H1 (cell line): ENCODE results near the gene BTBD18. TPM values are rescaled to one million over a fixed set of nuclear protein-coding genes. Genes with fewer than 3 reads are reported as not detected.
A peak's percentile ranks its signal among the peaks of the same experiment; 100 is the strongest.

Experiments used
- CTCF ChIA-PET: fragments of 300-600 bp; sonication (Branson Sonifier 250); formaldehyde crosslinking; loops from one replicate; lab custom pipeline; 2021; ENCODE audit not compliant: partially characterized antibody; lab: Charles Lee
- POLR2A ChIA-PET: fragments of 300-600 bp; sonication (Branson Sonifier 250); formaldehyde crosslinking; loops from one replicate; lab custom pipeline; 2021; ENCODE audit warnings: inconsistent platforms; ENCODE audit not compliant: partially characterized antibody; lab: Charles Lee
- DNase-seq, 2 experiments: peaks; one replicate each; pipeline versions ENCODE4 v3.0.0 to v3.0.0-alpha.2; 2010 to 2022; ENCODE audit warnings: low spot score in 2 of 2, low read depth in 1 of 2, mixed read lengths in 1 of 2
- FAIRE-seq: peaks from 2 replicates; lab custom pipeline; 2011; peaks lifted over from hg19 to GRCh38; lab: Jason Lieb, UNC
- H2AFZ ChIP-seq: 2 replicates; pipeline ENCODE4 v1.8.1; 2012; ENCODE audit warnings: low read length, inconsistent platforms
- H2AK5ac ChIP-seq: 2 replicates; pipeline ENCODE4 v1.6.1; 2013; ENCODE audit warnings: low read depth, low read length
- H2BK120ac ChIP-seq: replicated peaks from 2 replicates; pipeline ENCODE3; 2013; ENCODE audit warnings: low read depth, low read length, inconsistent platforms
- H2BK12ac ChIP-seq: 2 replicates; pipeline ENCODE4 v1.6.1; 2013; ENCODE audit warnings: low read depth, low read length
- H2BK15ac ChIP-seq: 2 replicates; pipeline ENCODE4 v1.6.1; 2013; ENCODE audit warnings: low read length
- H2BK20ac ChIP-seq: 2 replicates; pipeline ENCODE4 v1.6.1; 2013; ENCODE audit warnings: low read length
- H2BK5ac ChIP-seq: 2 replicates; pipeline ENCODE4 v1.6.1; 2013; ENCODE audit warnings: low read depth, low read length
- H3K14ac ChIP-seq: 2 replicates; pipeline ENCODE4 v1.6.1; 2013; ENCODE audit warnings: inconsistent platforms; ENCODE audit not compliant: insufficient read length
- H3K18ac ChIP-seq: 2 replicates; pipeline ENCODE4 v1.6.1; 2013; ENCODE audit warnings: low read length; ENCODE audit errors: extremely low read depth
- H3K23ac ChIP-seq: 2 replicates; pipeline ENCODE4 v1.6.1; 2013; ENCODE audit warnings: inconsistent platforms; ENCODE audit not compliant: insufficient read length
- H3K23me2 ChIP-seq: 2 replicates; pipeline ENCODE4 v1.6.1; 2013; ENCODE audit warnings: low read depth, low read length
- H3K27ac ChIP-seq: 2 replicates; pipeline ENCODE4 v1.6.1; 2011; ENCODE audit warnings: low read depth, low read length, inconsistent platforms
- H3K27me3 ChIP-seq, 4 experiments: replicated peaks in 1 of 4; 1 replicate in 1 of 4; 2 replicates in 3 of 4; pipeline versions ENCODE4 v1.6.1 to v1.8.1; 2011 to 2013; ENCODE audit warnings: low read length in 3 of 4, mild to moderate bottlenecking in 3 of 4, inconsistent platforms in 2 of 4, mixed read lengths in 2 of 4, moderate library complexity in 1 of 4; ENCODE audit not compliant: control insufficient read depth in 3 of 4, insufficient read depth in 3 of 4; ENCODE audit errors: extremely low read depth in 1 of 4
- H3K36me3 ChIP-seq, 4 experiments: 2 replicates each; pipeline versions ENCODE4 v1.6.1 to v1.8.1; 2011 to 2013; ENCODE audit warnings: mild to moderate bottlenecking in 4 of 4, low read length in 3 of 4, moderate library complexity in 2 of 4, control low read depth in 1 of 4, inconsistent platforms in 1 of 4; ENCODE audit not compliant: insufficient read depth in 4 of 4, control insufficient read depth in 2 of 4
- H3K4ac ChIP-seq: replicated peaks from 2 replicates; pipeline ENCODE3; 2013; ENCODE audit warnings: low read length, low read depth, mixed read lengths, inconsistent platforms; ENCODE audit not compliant: insufficient read length
- H3K4me1 ChIP-seq, 4 experiments: replicated peaks in 1 of 4; 1 replicate in 1 of 4; 2 replicates in 3 of 4; pipeline versions ENCODE4 v1.6.1 to v1.8.1; 2011 to 2013; ENCODE audit warnings: low read length in 3 of 4, inconsistent platforms in 2 of 4, mixed read lengths in 1 of 4; ENCODE audit not compliant: insufficient read depth in 4 of 4, control insufficient read depth in 3 of 4
- H3K4me2 ChIP-seq, 2 experiments: 2 replicates each; pipeline versions ENCODE4 v1.6.1 to v1.8.1; 2011 to 2013; ENCODE audit warnings: low read depth in 2 of 2, low read length in 2 of 2, control low read depth in 1 of 2, inconsistent platforms in 1 of 2, mild to moderate bottlenecking in 1 of 2; ENCODE audit not compliant: insufficient read depth in 1 of 2
- H3K4me3 ChIP-seq, 4 experiments: fragments of 200-600, 300-600 bp in 1 of 4; sonication (generic), shearing (Covaris generic), sonication (Bioruptor Twin) in 1 of 4; 2 replicates each; pipeline versions ENCODE4 v1.5.1 to v1.8.1; 2011 to 2016; ENCODE audit warnings: low read length in 4 of 4, low read depth in 3 of 4, control low read depth in 2 of 4, inconsistent platforms in 2 of 4, mild to moderate bottlenecking in 2 of 4, mixed read lengths in 1 of 4, moderate library complexity in 1 of 4; ENCODE audit not compliant: insufficient read depth in 2 of 4; ENCODE audit errors: extremely low read depth in 1 of 4
- H3K56ac ChIP-seq: replicated peaks from 2 replicates; pipeline ENCODE3; 2013; ENCODE audit warnings: low read depth, mild to moderate bottlenecking, mixed read lengths, low read length, inconsistent platforms; ENCODE audit not compliant: insufficient read length
- H3K79me1 ChIP-seq: 2 replicates; pipeline ENCODE4 v1.6.1; 2013; ENCODE audit warnings: low read depth, low read length, control low read depth
- H3K79me2 ChIP-seq, 2 experiments: 2 replicates each; pipeline versions ENCODE4 v1.6.1 to v1.8.1; 2012 to 2013; ENCODE audit warnings: low read length in 2 of 2, mild to moderate bottlenecking in 2 of 2, inconsistent platforms in 1 of 2; ENCODE audit not compliant: insufficient read depth in 2 of 2, control insufficient read depth in 1 of 2
- H3K9ac ChIP-seq, 4 experiments: replicated peaks in 1 of 4; 1 replicate in 1 of 4; 2 replicates in 3 of 4; pipeline versions ENCODE4 v1.6.1 to v1.8.1; 2011 to 2013; ENCODE audit warnings: low read depth in 3 of 4, low read length in 3 of 4, control low read depth in 2 of 4, mild to moderate bottlenecking in 2 of 4, moderate library complexity in 2 of 4, inconsistent platforms in 1 of 4; ENCODE audit errors: extremely low read depth in 1 of 4
- H3K9me3 ChIP-seq, 2 experiments: 2 replicates each; pipeline versions ENCODE4 v1.6.1 to v1.8.1; 2012 to 2013; ENCODE audit warnings: mild to moderate bottlenecking in 2 of 2, moderate library complexity in 2 of 2, control low read depth in 1 of 2, inconsistent platforms in 1 of 2, low read depth in 1 of 2, low read length in 1 of 2, mixed read lengths in 1 of 2; ENCODE audit not compliant: insufficient read depth in 2 of 2
- H4K20me1 ChIP-seq, 2 experiments: replicated peaks in 1 of 2; 2 replicates each; pipeline versions ENCODE3 to v1.8.1; 2011 to 2013; ENCODE audit warnings: inconsistent platforms in 2 of 2, low read length in 2 of 2, mild to moderate bottlenecking in 1 of 2; ENCODE audit not compliant: insufficient read depth in 2 of 2, control insufficient read depth in 1 of 2
- H4K5ac ChIP-seq: 2 replicates; pipeline ENCODE4 v1.6.1; 2013; ENCODE audit warnings: low read length, low read depth, mixed read lengths, inconsistent platforms; ENCODE audit not compliant: insufficient read length
- H4K8ac ChIP-seq: 2 replicates; pipeline ENCODE4 v1.8.0; 2013; ENCODE audit warnings: mild to moderate bottlenecking, moderate library complexity, low read length, inconsistent platforms; ENCODE audit not compliant: insufficient read depth; ENCODE audit errors: extremely low read depth
- H4K91ac ChIP-seq: replicated peaks from 2 replicates; pipeline ENCODE3; 2013; ENCODE audit warnings: low read length, mixed read lengths, inconsistent platforms; ENCODE audit not compliant: insufficient read length
- ASH2L ChIP-seq: fragments of 200-600, 300-600 bp; sonication (generic); IDR thresholded peaks from one replicate; pipeline ENCODE4 v1.7.1; 2017; ENCODE audit warnings: low read length
- GABPA ChIP-seq: IDR thresholded peaks from 2 replicates; pipeline ENCODE4 v1.6.1; 2011; ENCODE audit warnings: mild to moderate bottlenecking, low read length, moderate library complexity, borderline replicate concordance; ENCODE audit not compliant: insufficient read depth
- MAX ChIP-seq: IDR thresholded peaks from 2 replicates; pipeline ENCODE4 v1.6.1; 2012; ENCODE audit warnings: inconsistent platforms
- POLR2A ChIP-seq, 2 experiments: IDR thresholded peaks; 1 replicate in 1 of 2; 2 replicates in 1 of 2; pipeline ENCODE4 v1.6.1; 2011; ENCODE audit warnings: low read depth in 2 of 2, low read length in 2 of 2, mild to moderate bottlenecking in 2 of 2; ENCODE audit errors: control extremely low read depth in 1 of 2
- POLR2AphosphoS5 ChIP-seq: IDR thresholded peaks from 2 replicates; pipeline ENCODE4 v1.6.1; 2011; ENCODE audit warnings: low read depth, low read length
- POU5F1 ChIP-seq: IDR thresholded peaks from 2 replicates; pipeline ENCODE4 v1.6.1; 2011; ENCODE audit warnings: low read depth, mild to moderate bottlenecking, low read length, moderate library complexity
- RAD21 ChIP-seq, 2 experiments: IDR thresholded peaks in 1 of 2; conservative IDR thresholded peaks in 1 of 2; 2 replicates each; pipeline ENCODE4 v1.6.1; 2011; ENCODE audit warnings: low read depth in 2 of 2, low read length in 2 of 2, improper control_type of control experiment in 1 of 2, inconsistent platforms in 1 of 2, mild to moderate bottlenecking in 1 of 2, moderate library complexity in 1 of 2
- YY1 ChIP-seq: IDR thresholded peaks from 2 replicates; pipeline ENCODE4 v1.6.1; 2011; ENCODE audit warnings: low read depth, mild to moderate bottlenecking, low read length
- WGBS, 2 experiments: shearing (Covaris generic) in 1 of 2; methylation state at CpG; one replicate each; pipeline versions ENCODE4 v1.1.6 to v1.1.7; 2013 to 2015; ENCODE audit warnings: low lambda C conversion rate in 2 of 2, mixed read lengths in 2 of 2, inconsistent platforms in 1 of 2, low coverage in 1 of 2, missing lambda C conversion rate in 1 of 2; ENCODE audit not compliant: insufficient replicate concordance in 2 of 2, insufficient coverage in 1 of 2, insufficient read length in 1 of 2; ENCODE audit errors: extremely low coverage in 1 of 2, missing lambda C conversion rate in 1 of 2; 5-methylcytosine and 5-hydroxymethylcytosine counted together
- polyA plus RNA-seq, 7 experiments: library from polyadenylated mRNA; depleted of rRNA in 3 of 7; stranded (reverse) in 5 of 7; unstranded in 2 of 7; fragments of >200 nt in 5 of 7; fragments of 200-250 nt in 2 of 7; gene quantifications; 1 replicate in 5 of 7; 2 replicates in 1 of 7; 4 replicates in 1 of 7; pipeline versions ENCODE4 v1.2.1 to v1.2.3, GENCODE V29; 2011 to 2013; ENCODE audit warnings: missing spikeins in 2 of 7, mixed read lengths in 2 of 7
- total RNA-seq: library from RNA; stranded (reverse); fragmentation: NEBNext Ultra II Directional; extraction: Animal tissue kit (Norgen Biotek cat#: 25700); gene quantifications from 2 replicates; pipeline ENCODE4 v1.2.1, GENCODE V29; 2021

BTBD18 gene
- total and polyA plus RNA-seq, 2 of the 8 experiments (the other 6 are each of a cell fraction or from before 2014, with no cell fraction given) = 0.03 TPM; not detected in 1

GRCh38 chr11:57744357-57744756 is 7.3 kb downstream of the BTBD18 start:
- no peak overlapping the region for H3K56ac ChIP-seq
- no peaks in the 10 kb centered on the region for H3K27me3 ChIP-seq
- H4K5ac ChIP-seq = no peak overlapping the region
- H3K14ac ChIP-seq = no peak overlapping the region
- no peak overlapping the region for H2AK5ac ChIP-seq
- no peak overlapping the region for H3K18ac ChIP-seq
- H2BK5ac ChIP-seq = no peak overlapping the region
- no peak overlapping the region for H3K4ac ChIP-seq
- ChIA-PET CTCF (interaction anchor here (0.6 to 12.1 kb wide), 8 partner anchors 8 to 63 kb away, joined by 3 to 182 read pairs (median 4); partner anchors contain the start of gene BTBD18), POLR2A (interaction anchor here (0.7 to 5.8 kb wide), 14 partner anchors 16 to 104 kb away, joined by 3 to 30 read pairs (median 4); partner anchors contain the start of genes CTNND1, MED19 and TMX2)
- H3K23ac ChIP-seq = no peak overlapping the region
- no peaks in the 10 kb centered on the region for H3K9me3 ChIP-seq
- no peaks in the 10 kb centered on the region; the same call in 1 of the 2 replicates for H3K23me2 ChIP-seq
- 100% methylated on average over 2 of the region's 2 CpGs; no CpG with 5 or more reads in 1 of the 2 experiments for WGBS, 2 experiments
- DNase-seq (no peak), FAIRE-seq (no peak)
- H3K4me3 ChIP-seq = no peak overlapping the region
- H3K4me2 ChIP-seq = no peak overlapping the region
- H2BK120ac ChIP-seq = no peak overlapping the region
- no peak overlapping the region for H4K8ac ChIP-seq
- H3K9ac ChIP-seq = no peak overlapping the region
- no peak overlapping the region for H2BK20ac ChIP-seq
- no peak overlapping the region for H3K27ac ChIP-seq
- no peak overlapping the region for H4K91ac ChIP-seq
- H3K36me3 ChIP-seq = peaks cover 9 to 31% (median 19%) of the 10 kb centered on the region in 4 experiments
- peaks cover 0 to 14% of the 10 kb centered on the region in 2 experiments; a peak in 3 of 4 replicates for H3K79me2 ChIP-seq
- H2BK15ac ChIP-seq = no peak overlapping the region
- H2AFZ ChIP-seq = no peak overlapping the region
- no peak overlapping the region for H2BK12ac ChIP-seq
- peaks cover 0 to 1% of the 10 kb centered on the region in 2 experiments for H4K20me1 ChIP-seq
- no peaks in the 10 kb centered on the region; the same call in 1 of the 2 replicates for H3K79me1 ChIP-seq
- peaks cover 0 to 9% (median 3%) of the 10 kb centered on the region in 4 experiments; a peak in 4 of 7 replicates for H3K4me1 ChIP-seq
- TF ChIP-seq MAX = no peak
- TF ChIP-seq ASH2L = no peak
- 0 out of 2 replicates have a peak, but pooled peaks have one; percentile 43 for TF ChIP-seq POLR2AphosphoS5
- TF ChIP-seq POLR2A (IDR thresholded peaks at IDR 0.05; ENCODE audit: control extremely low read depth in 1 of 2, low read depth in 2 of 2, low read length in 2 of 2) = peak in 1 of 2 experiments; percentile 68; a peak in 2 of 3 replicates
- TF ChIP-seq YY1 = no peak
- no peak for TF ChIP-seq GABPA
- no peak for TF ChIP-seq POU5F1
- no peak for TF ChIP-seq RAD21 (IDR thresholded peaks at IDR 0.05 in 1 of 2, conservative IDR thresholded peaks at IDR 0.05 in 1 of 2; ENCODE audit: low read depth in 2 of 2, low read length in 2 of 2)
